CD14-positive monocyte (primary cell): Measurements from ENCODE around the gene PKMYT1. TPM values are rescaled to one million over a fixed set of nuclear protein-coding genes. Genes with fewer than 3 reads are reported as not detected.
A peak's percentile ranks its signal among the peaks of the same experiment; 100 is the strongest.

Source experiments
- DNase-seq, 3 donors: peaks; one replicate each; pipeline ENCODE4 v3.0.0-alpha.2; 2011 to 2022
- H2AFZ ChIP-seq: 2 replicates; pipeline ENCODE4 v1.6.0; 2012; ENCODE audit warnings: mild to moderate bottlenecking, low read depth, low read length, inconsistent platforms; ENCODE audit not compliant: insufficient read depth, poor library complexity, severe bottlenecking
- H3K27ac ChIP-seq, 2 donors: 1 replicate in 1 of 2; 2 replicates in 1 of 2; pipeline ENCODE4 v1.5.1; 2012 to 2013; ENCODE audit warnings: low read length in 2 of 2, control low read depth in 1 of 2, inconsistent platforms in 1 of 2, low read depth in 1 of 2, mild to moderate bottlenecking in 1 of 2
- H3K27me3 ChIP-seq, 2 donors: one replicate each; pipeline versions ENCODE4 v1.6.0 to v1.6.1; 2011 to 2013; ENCODE audit warnings: low read length in 2 of 2; ENCODE audit not compliant: control insufficient read depth in 2 of 2, insufficient read depth in 2 of 2
- H3K36me3 ChIP-seq, 2 donors: replicated peaks in 1 of 2; 1 replicate in 1 of 2; 2 replicates in 1 of 2; pipeline versions ENCODE4 v1.5.1 to v1.6.1; 2012 to 2013; ENCODE audit warnings: low read length in 2 of 2, control low read depth in 1 of 2, inconsistent platforms in 1 of 2, mild to moderate bottlenecking in 1 of 2; ENCODE audit not compliant: insufficient read depth in 2 of 2, control insufficient read depth in 1 of 2
- H3K4me1 ChIP-seq, 2 donors: 1 replicate in 1 of 2; 2 replicates in 1 of 2; pipeline versions ENCODE4 v1.5.1 to v1.6.1; 2012 to 2013; ENCODE audit warnings: low read length in 2 of 2, control low read depth in 1 of 2, inconsistent platforms in 1 of 2, mild to moderate bottlenecking in 1 of 2, moderate library complexity in 1 of 2; ENCODE audit not compliant: insufficient read depth in 2 of 2, control insufficient read depth in 1 of 2
- H3K4me2 ChIP-seq: replicated peaks from 2 replicates; pipeline ENCODE3; 2012; ENCODE audit warnings: low read length, moderate library complexity, mild to moderate bottlenecking; ENCODE audit not compliant: poor library complexity, severe bottlenecking; ENCODE audit errors: extremely low read depth
- H3K4me3 ChIP-seq, 3 experiments: fragments of 200-600 bp in 1 of 3; sonication (generic) in 1 of 3; replicated peaks in 1 of 3; 1 replicate in 2 of 3; 2 replicates in 1 of 3; pipeline ENCODE4 v1.5.1; 2011 to 2013; ENCODE audit warnings: low read length in 3 of 3, mild to moderate bottlenecking in 3 of 3, control low read depth in 2 of 3, low read depth in 2 of 3, inconsistent platforms in 1 of 3, moderate library complexity in 1 of 3
- H3K79me2 ChIP-seq: 2 replicates; pipeline ENCODE4 v1.6.0; 2012; ENCODE audit warnings: mild to moderate bottlenecking, control low read depth, inconsistent platforms, low read length, moderate library complexity; ENCODE audit not compliant: insufficient read depth
- H3K9ac ChIP-seq: 2 replicates; pipeline ENCODE4 v1.6.0; 2017; ENCODE audit warnings: low read length, mild to moderate bottlenecking; ENCODE audit not compliant: insufficient read depth, poor library complexity, severe bottlenecking
- H3K9me3 ChIP-seq, 2 donors: replicated peaks in 1 of 2; 1 replicate in 1 of 2; 2 replicates in 1 of 2; pipeline versions ENCODE4 v1.5.1 to v1.6.1; 2012 to 2013; ENCODE audit warnings: low read length in 2 of 2, control low read depth in 1 of 2; ENCODE audit not compliant: control insufficient read depth in 1 of 2, insufficient read depth in 1 of 2
- H4K20me1 ChIP-seq: 2 replicates; pipeline ENCODE4 v1.6.0; 2012; ENCODE audit warnings: mild to moderate bottlenecking, low read length, control low read depth, moderate library complexity; ENCODE audit not compliant: insufficient read depth
- H3K27ac Mint-ChIP-seq, 7 donors: one replicate each; pipeline ENCODE4 v1.8.0; 2020; ENCODE audit warnings: mild to moderate bottlenecking in 7 of 7, mixed read lengths in 7 of 7, moderate library complexity in 6 of 7, inconsistent platforms in 2 of 7
- H3K27me3 Mint-ChIP-seq, 3 donors: one replicate each; pipeline ENCODE4 v1.8.0; 2021 to 2022; ENCODE audit warnings: low read depth in 3 of 3, mild to moderate bottlenecking in 3 of 3, mixed read lengths in 3 of 3, moderate library complexity in 3 of 3, inconsistent platforms in 1 of 3
- H3K36me3 Mint-ChIP-seq, 2 donors: one replicate each; pipeline ENCODE4 v1.8.0; 2020; ENCODE audit warnings: mixed read lengths in 2 of 2, inconsistent platforms in 1 of 2, mild to moderate bottlenecking in 1 of 2
- H3K4me1 Mint-ChIP-seq: one replicate; pipeline ENCODE4 v1.8.0; 2020; ENCODE audit warnings: mild to moderate bottlenecking, mixed read lengths
- H3K4me3 Mint-ChIP-seq, 2 donors: one replicate each; pipeline ENCODE4 v1.8.0; 2020; ENCODE audit warnings: mild to moderate bottlenecking in 2 of 2, mixed read lengths in 2 of 2, moderate library complexity in 1 of 2
- H3K9me3 Mint-ChIP-seq, 7 donors: one replicate each; pipeline ENCODE4 v1.8.0; 2020 to 2022; ENCODE audit warnings: mixed read lengths in 7 of 7, mild to moderate bottlenecking in 6 of 7, moderate library complexity in 6 of 7, inconsistent platforms in 2 of 7
- CTCF ChIP-seq: fragments of 200-600 bp; IDR thresholded peaks from one replicate; pipeline ENCODE4 v1.8.0; 2022; ENCODE audit warnings: antibody characterized with exemption, mild to moderate bottlenecking
- WGBS: methylation state at CpG from one replicate; pipeline ENCODE4 v1.1.5; 2013; ENCODE audit warnings: missing lambda C conversion rate; ENCODE audit not compliant: insufficient coverage; 5-methylcytosine and 5-hydroxymethylcytosine counted together
- intact Hi-C, 2 donors: fragments of 100-400 bp; cut with micrococcal nuclease; formaldehyde crosslinking; loops; one replicate each; pipeline versions ENCODE4 v1.15.0 to v1.15.1; 2023
- polyA plus RNA-seq, 3 donors: library from polyadenylated mRNA; depleted of rRNA in 1 of 3; unstranded in 2 of 3; stranded (reverse) in 1 of 3; fragments of 300-500 nt in 2 of 3; fragments of >200 nt in 1 of 3; fragmentation: Illumina TruSeq in 2 of 3; gene quantifications; 1 replicate in 2 of 3; 2 replicates in 1 of 3; pipeline ENCODE4 v1.2.3, GENCODE V29; 2012 to 2021

The PKMYT1 gene
- polyA plus RNA-seq, 3 donors = 0.39 to 3.2 (median 3.0) TPM

GRCh38 chr16:3020604-3021448 is 40.6 kb upstream of the PKMYT1 start:
- peaks cover 62 to 64% of the 10 kb centered on the region in 2 donors for H3K4me1 ChIP-seq
- H3K36me3 ChIP-seq = peaks cover 4 to 5% of the 10 kb centered on the region in 2 donors
- peak overlapping the region; percentile 69 for H2AFZ ChIP-seq
- H3K4me3 ChIP-seq = peak overlapping the region; percentile 47 to 91 (median 60)
- DNase-seq = peak; percentile 63 to 76 (median 76)
- no peaks in the 10 kb centered on the region for H3K79me2 ChIP-seq
- peak overlapping the region; percentile 62 to 99 (median 95) for H3K27ac Mint-ChIP-seq
- peak overlapping the region; percentile 88 to 96 for H3K4me3 Mint-ChIP-seq
- peak overlapping the region; percentile 99 for H3K4me2 ChIP-seq
- H3K27me3 ChIP-seq = peaks cover 0 to 20% of the 10 kb centered on the region in 2 donors
- intact Hi-C loops = loop anchor here (2.0 to 10.0 kb wide), 5 partner anchors 14 to 1251 kb away; partner anchors contain the start of genes ELOB (in 1 of the 2), PAQR4 (in 1 of the 2) and TFAP4 (in 1 of the 2)
- peaks cover 3 to 6% of the 10 kb centered on the region in 2 donors for H3K36me3 Mint-ChIP-seq
- no peaks in the 10 kb centered on the region for H3K9me3 ChIP-seq
- H4K20me1 ChIP-seq = peaks cover 48% of the 10 kb centered on the region
- peak overlapping the region; percentile 59 for H3K9ac ChIP-seq
- peaks cover 22 to 30% (median 24%) of the 10 kb centered on the region in 3 donors for H3K27me3 Mint-ChIP-seq
- H3K4me1 Mint-ChIP-seq = peaks cover 54% of the 10 kb centered on the region
- TF ChIP-seq CTCF = no peak
- peak overlapping the region; percentile 36 to 96 for H3K27ac ChIP-seq
- peaks cover 0 to 8% (median 0%) of the 10 kb centered on the region in 7 donors for H3K9me3 Mint-ChIP-seq
- under 1% methylated on average over 46 of the region's 57 CpGs for WGBS

DNA sequence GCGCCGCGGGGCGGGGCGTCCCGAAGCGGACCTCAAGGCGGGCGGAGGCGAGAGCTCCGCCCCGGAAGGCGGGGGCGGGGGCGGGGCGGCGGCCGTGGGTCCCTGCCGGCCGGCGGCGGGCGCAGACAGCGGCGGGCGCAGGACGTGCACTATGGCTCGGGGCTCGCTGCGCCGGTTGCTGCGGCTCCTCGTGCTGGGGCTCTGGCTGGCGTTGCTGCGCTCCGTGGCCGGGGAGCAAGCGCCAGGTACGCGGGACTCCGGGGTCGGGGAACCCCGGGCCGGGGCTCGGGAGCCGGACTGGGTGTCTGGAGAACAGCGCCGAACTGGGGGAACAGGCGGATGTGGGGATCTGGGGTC is 40.0 kb upstream of the PKMYT1 start, which contains the start of gene TNFRSF12A:
Gene TNFRSF12A, plus strand, starts transcription at position 122 of the 357 bp plus-strand sequence. Its CDS starts 30 bp downstream, at position 152.
- Histone ChIP-seq H2AFZ (peak within 1 kb of the TSS; percentile 69), H4K20me1 (peaks cover 42% of the 10 kb centered on the region)
- no peak for TF ChIP-seq CTCF

More for the DNA sequence above, 40.0 kb upstream of the PKMYT1 start, which contains the start of gene TNFRSF12A:
- WGBS = under 1% methylated on average over 45 of the region's 49 CpGs
- intact Hi-C loops = loop anchor here (2.0 to 10.0 kb wide), 5 partner anchors 13 to 1252 kb away; partner anchors contain the start of genes ELOB (in 1 of the 2), PAQR4 (in 1 of the 2) and TFAP4 (in 1 of the 2)
- H3K9me3 Mint-ChIP-seq = peaks cover 0 to 6% (median 0%) of the 10 kb centered on the region in 7 donors
- Histone ChIP-seq H3K4me3 (peak within 1 kb of the TSS; percentile 47 to 91 (median 60)), H3K4me2 (peak within 1 kb of the TSS; percentile 99), H3K9me3 (no peaks in the 10 kb centered on the region), H3K36me3 (no peaks in the 10 kb centered on the region), H3K27me3 (peaks cover 0 to 20% of the 10 kb centered on the region in 2 donors), H3K9ac (peak within 1 kb of the TSS; percentile 59), H3K79me2 (no peaks in the 10 kb centered on the region), H3K4me1 (peaks cover 60 to 64% of the 10 kb centered on the region in 2 donors), H3K27ac (peak within 1 kb of the TSS; percentile 36 to 96)
- H3K27me3 Mint-ChIP-seq = peaks cover 24 to 33% (median 24%) of the 10 kb centered on the region in 3 donors
- peaks cover 52% of the 10 kb centered on the region for H3K4me1 Mint-ChIP-seq
- peaks cover 0 to 3% of the 10 kb centered on the region in 2 donors for H3K36me3 Mint-ChIP-seq
- H3K27ac Mint-ChIP-seq = peak within 1 kb of the TSS; percentile 66 to 99 (median 95)
- H3K4me3 Mint-ChIP-seq = peak within 1 kb of the TSS; percentile 88 to 96
- DNase-seq = peak; percentile 65 to 78 (median 76)
